ENCODE results near the gene BMAL1.

Gene BMAL1

DNA sequence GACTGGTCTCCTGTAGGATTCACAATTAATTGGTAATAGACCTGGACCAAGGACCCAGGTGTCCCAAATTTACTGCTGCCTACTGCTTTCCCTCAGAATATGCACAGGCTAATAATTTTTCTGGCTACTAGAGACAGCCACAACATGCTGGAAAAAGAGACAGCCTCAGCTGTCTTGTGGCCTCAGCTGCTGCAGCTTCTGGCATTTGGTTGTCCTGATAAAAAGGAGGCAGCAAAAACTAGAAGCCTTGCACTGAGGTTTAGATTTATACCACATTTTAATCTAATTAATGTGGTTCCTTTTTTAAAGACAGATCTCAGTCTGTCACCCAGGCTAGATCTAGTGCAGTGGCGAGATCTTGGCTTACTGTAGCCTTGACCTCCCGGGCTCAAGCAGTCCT, 95.6 kb downstream of the BMAL1 start:
- DNase-seq (ENCODE audit: low spot score), result no peak
- TF ChIP-seq, protein P1, sequence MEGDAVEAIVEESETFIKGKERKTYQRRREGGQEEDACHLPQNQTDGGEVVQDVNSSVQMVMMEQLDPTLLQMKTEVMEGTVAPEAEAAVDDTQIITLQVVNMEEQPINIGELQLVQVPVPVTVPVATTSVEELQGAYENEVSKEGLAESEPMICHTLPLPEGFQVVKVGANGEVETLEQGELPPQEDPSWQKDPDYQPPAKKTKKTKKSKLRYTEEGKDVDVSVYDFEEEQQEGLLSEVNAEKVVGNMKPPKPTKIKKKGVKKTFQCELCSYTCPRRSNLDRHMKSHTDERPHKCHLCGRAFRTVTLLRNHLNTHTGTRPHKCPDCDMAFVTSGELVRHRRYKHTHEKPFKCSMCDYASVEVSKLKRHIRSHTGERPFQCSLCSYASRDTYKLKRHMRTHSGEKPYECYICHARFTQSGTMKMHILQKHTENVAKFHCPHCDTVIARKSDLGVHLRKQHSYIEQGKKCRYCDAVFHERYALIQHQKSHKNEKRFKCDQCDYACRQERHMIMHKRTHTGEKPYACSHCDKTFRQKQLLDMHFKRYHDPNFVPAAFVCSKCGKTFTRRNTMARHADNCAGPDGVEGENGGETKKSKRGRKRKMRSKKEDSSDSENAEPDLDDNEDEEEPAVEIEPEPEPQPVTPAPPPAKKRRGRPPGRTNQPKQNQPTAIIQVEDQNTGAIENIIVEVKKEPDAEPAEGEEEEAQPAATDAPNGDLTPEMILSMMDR (IDR thresholded peaks at IDR 0.05; ENCODE audit: extremely low read depth, insufficient read depth, missing control alignments), result no peak
- in situ Hi-C loops (cut with MboI; ENCODE audit: low pct_unique_long_range_greater_than_20kb, low sequenced_read_pairs, unreplicated experiment), result no loop called here

GRCh38 chr11:13375798-13376197, 98.2 kb downstream of the BMAL1 start:
- no peak for DNase-seq (ENCODE audit: low spot score)
- TF ChIP-seq, protein P1 (IDR thresholded peaks at IDR 0.05; ENCODE audit: extremely low read depth, insufficient read depth, missing control alignments), result no peak
- in situ Hi-C loops (cut with MboI; ENCODE audit: low pct_unique_long_range_greater_than_20kb, low sequenced_read_pairs, unreplicated experiment), result no loop called here

- in situ Hi-C loops (cut with MboI; ENCODE audit: low pct_unique_long_range_greater_than_20kb, low sequenced_read_pairs, unreplicated experiment), result no loop called here
- TF ChIP-seq, protein P1 (IDR thresholded peaks at IDR 0.05; ENCODE audit: extremely low read depth, insufficient read depth, missing control alignments), result no peak
- DNase-seq (ENCODE audit: low spot score), result no peak
Measured at GRCh38 chr11:13376402-13376801, 98.8 kb downstream of the BMAL1 start.

DNA sequence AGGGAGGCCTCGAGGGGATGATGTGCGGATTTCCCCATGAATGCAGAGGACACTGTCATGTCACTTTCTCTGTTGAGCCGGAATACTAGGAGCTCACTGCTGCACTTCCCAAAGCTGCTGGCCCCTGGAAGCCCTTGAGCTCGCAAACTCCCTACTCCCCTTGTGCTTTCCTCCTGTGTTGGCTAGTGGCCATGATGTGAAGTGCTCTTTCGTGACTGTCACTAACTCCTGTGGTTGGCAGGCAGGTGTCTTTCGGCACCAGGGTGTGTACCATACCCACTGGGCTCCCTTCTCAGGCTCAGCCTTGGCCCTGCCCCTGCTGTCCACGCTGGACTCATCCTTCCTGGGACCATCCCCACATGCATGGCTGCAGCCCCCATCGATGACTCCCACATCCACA, 99.2 kb downstream of the BMAL1 start:
- in situ Hi-C loops (cut with MboI; ENCODE audit: low pct_unique_long_range_greater_than_20kb, low sequenced_read_pairs, unreplicated experiment), result no loop called here
- TF ChIP-seq, protein P1 (IDR thresholded peaks at IDR 0.05; ENCODE audit: extremely low read depth, insufficient read depth, missing control alignments), result no peak
- no peak for DNase-seq (ENCODE audit: low spot score)

DNA sequence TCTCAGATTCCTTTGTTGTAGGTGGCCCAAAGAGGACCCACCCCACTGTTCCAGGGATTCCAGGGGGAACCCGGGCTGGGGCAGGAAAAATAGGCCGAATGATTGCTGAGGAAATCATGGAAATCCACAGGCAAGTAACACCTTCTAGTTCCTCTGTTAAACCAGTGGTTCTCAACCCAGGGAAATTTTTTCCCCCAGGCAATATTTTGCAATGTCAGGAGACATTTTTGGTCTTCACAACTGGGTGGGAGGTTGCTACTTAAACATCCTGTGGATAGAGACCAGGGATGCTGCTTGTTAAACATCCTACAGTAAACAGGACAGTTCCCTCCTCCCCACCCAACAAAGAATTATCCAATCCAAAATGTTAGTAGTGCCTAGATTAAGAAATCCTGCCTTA, 100.7 kb downstream of the BMAL1 start:
- TF ChIP-seq, protein P1 (IDR thresholded peaks at IDR 0.05; ENCODE audit: extremely low read depth, insufficient read depth, missing control alignments), result no peak
- DNase-seq (ENCODE audit: low spot score), result no peak
- in situ Hi-C loops (cut with MboI; ENCODE audit: low pct_unique_long_range_greater_than_20kb, low sequenced_read_pairs, unreplicated experiment), result no loop called here

DNA sequence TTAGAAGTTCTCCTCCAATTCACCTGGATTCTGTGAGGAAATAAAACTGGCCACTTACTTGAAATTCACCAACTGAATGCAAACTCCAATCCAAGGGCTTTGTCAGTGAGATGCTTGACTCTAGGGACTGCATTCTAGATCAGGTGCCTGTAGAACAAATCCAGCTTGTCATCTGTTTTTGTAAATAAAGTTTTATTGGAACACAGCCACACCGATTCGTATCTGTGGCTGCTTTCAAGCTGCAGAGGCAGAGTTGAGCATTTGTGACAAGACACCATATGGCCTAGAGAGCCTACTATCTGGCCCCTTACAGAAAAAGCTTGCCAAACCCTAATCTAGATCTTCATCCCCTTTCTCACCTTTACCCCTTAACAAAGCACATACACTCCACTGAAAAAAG, 103.1 kb downstream of the BMAL1 start:
- TF ChIP-seq, protein P1 (IDR thresholded peaks at IDR 0.05; ENCODE audit: extremely low read depth, insufficient read depth, missing control alignments), result no peak
- in situ Hi-C loops (cut with MboI; ENCODE audit: low pct_unique_long_range_greater_than_20kb, low sequenced_read_pairs, unreplicated experiment), result no loop called here
- DNase-seq (ENCODE audit: low spot score), result no peak

GRCh38 chr11:13382751-13383150, 105.2 kb downstream of the BMAL1 start:
- TF ChIP-seq, protein P1 (IDR thresholded peaks at IDR 0.05; ENCODE audit: extremely low read depth, insufficient read depth, missing control alignments), result no peak
- in situ Hi-C loops (cut with MboI; ENCODE audit: low pct_unique_long_range_greater_than_20kb, low sequenced_read_pairs, unreplicated experiment), result no loop called here
- DNase-seq (ENCODE audit: low spot score), result no peak
